GM19351 (cell line): ENCODE data around the gene SLC9A1.
A peak's percentile ranks its signal among the peaks of the same experiment; 100 is the strongest.
"Not testable (repeated sequence)": the region's sequence is repeated elsewhere in the genome, so short reads cannot be mapped to it uniquely, and the experiment has no call there.

Source experiments
- ATAC-seq: cut with Tn5 transposase; IDR thresholded peaks from one replicate; pipeline ENCODE4 v1.9.1; 2021; ENCODE audit warnings: mild to moderate bottlenecking, moderate library complexity; ENCODE audit not compliant: unreplicated experiment

The SLC9A1 gene

GRCh38 chr1:27154991-27155781, at the start of gene SLC9A1:
Gene SLC9A1, minus strand, starts transcription at chr1:27155125. Its CDS starts 791 bp downstream, at chr1:27154334.
- ATAC-seq = peak; percentile 87

- no peak for ATAC-seq
These were observed 49.0 kb upstream of the SLC9A1 start for GRCh38 chr1:27203946-27204345.

- no peak for ATAC-seq
These were observed 46.4 kb upstream of the SLC9A1 start for GRCh38 chr1:27201295-27201694.

- no peak for ATAC-seq
These were observed 38.3 kb upstream of the SLC9A1 start for GRCh38 chr1:27193194-27193593.

GRCh38 chr1:27192039-27192529, 37.2 kb upstream of the SLC9A1 start:
- no peak for ATAC-seq

GRCh38 chr1:27184665-27185064, 29.7 kb upstream of the SLC9A1 start:
- not testable (repeated sequence) for ATAC-seq

- no peak for ATAC-seq
These were observed 25.1 kb upstream of the SLC9A1 start for GRCh38 chr1:27179979-27180378.

GRCh38 chr1:27179379-27179778, 24.5 kb upstream of the SLC9A1 start:
- no peak for ATAC-seq

- ATAC-seq = no peak
These were observed 22.0 kb upstream of the SLC9A1 start for GRCh38 chr1:27176954-27177353.

- ATAC-seq = no peak
These were observed 21.4 kb upstream of the SLC9A1 start for GRCh38 chr1:27176323-27176722.

- not testable (repeated sequence) for ATAC-seq
These were observed 18.1 kb upstream of the SLC9A1 start for GRCh38 chr1:27172992-27173391.

- no peak for ATAC-seq
These were observed 12.0 kb upstream of the SLC9A1 start for GRCh38 chr1:27166929-27167328.

GRCh38 chr1:27166351-27166802, 11.5 kb upstream of the SLC9A1 start:
- no peak for ATAC-seq

- no peak for ATAC-seq
These were observed 8.2 kb upstream of the SLC9A1 start for GRCh38 chr1:27163093-27163492.

- no peak for ATAC-seq
These were observed 7.2 kb upstream of the SLC9A1 start for GRCh38 chr1:27162090-27162489.

- no peak for ATAC-seq
These were observed 6.7 kb upstream of the SLC9A1 start for GRCh38 chr1:27161594-27161993.

GRCh38 chr1:27157194-27157593, 2.3 kb upstream of the SLC9A1 start:
- ATAC-seq = no peak

- peak; percentile 6 for ATAC-seq
These were observed 395 bp downstream of the SLC9A1 start for GRCh38 chr1:27154469-27154990.

- ATAC-seq = no peak
These were observed 982 bp downstream of the SLC9A1 start for GRCh38 chr1:27153927-27154358.

GRCh38 chr1:27153549-27153886, 1.4 kb downstream of the SLC9A1 start:
- no peak for ATAC-seq

GRCh38 chr1:27152829-27153548, 1.9 kb downstream of the SLC9A1 start:
- ATAC-seq = no peak
